Lower lobe of right lung (tissue), 2 donors: Measurements from ENCODE around the gene SIPA1L2. TPM values are rescaled to one million over a fixed set of nuclear protein-coding genes. Genes with fewer than 3 reads are reported as not detected.

Source experiments
- ATAC-seq, 2 donors: fragments of 200-7000 bp; cut with Tn5 transposase; one replicate each; pipeline ENCODE4 v1.9.1; 2020 to 2022; ENCODE audit warnings: mild to moderate bottlenecking in 2 of 2, moderate library complexity in 2 of 2
- DNase-seq: peaks from one replicate; pipeline ENCODE4 v3.0.0-alpha.2; 2020
- H3K27ac ChIP-seq: fragments of 200-600 bp; one replicate; pipeline ENCODE4 v1.8.0; 2022
- H3K27me3 ChIP-seq: fragments of 200-600 bp; one replicate; pipeline ENCODE4 v1.8.0; 2022; ENCODE audit warnings: low read depth
- H3K36me3 ChIP-seq: fragments of 200-600 bp; one replicate; pipeline ENCODE4 v1.8.0; 2022; ENCODE audit warnings: mild to moderate bottlenecking
- H3K4me1 ChIP-seq: fragments of 200-600 bp; one replicate; pipeline ENCODE4 v1.8.0; 2022
- H3K4me3 ChIP-seq: fragments of 200-600 bp; one replicate; pipeline ENCODE4 v1.8.0; 2022; ENCODE audit warnings: mild to moderate bottlenecking
- H3K9me3 ChIP-seq: fragments of 200-600 bp; one replicate; pipeline ENCODE4 v1.8.0; 2022
- CTCF ChIP-seq: fragments of 200-600 bp; IDR thresholded peaks from one replicate; pipeline ENCODE4 v1.8.0; 2022; ENCODE audit warnings: antibody characterized with exemption, mild to moderate bottlenecking
- intact Hi-C: fragments of 100-400 bp; cut with DNase I; formaldehyde crosslinking; loops from one replicate; pipeline ENCODE4 v1.11.0; 2022
- total RNA-seq: library from RNA; stranded (reverse); fragmentation: NEBNext Ultra II Directional; extraction: Animal tissue kit (Norgen Biotek cat#: 25700); gene quantifications from one replicate; pipeline ENCODE4 v1.2.1, GENCODE V29; 2021
- donor health status: DM: no; HTN: yes; CAD: no; lungs with severe emphysema.

Gene SIPA1L2
- total RNA-seq, 1 donor from 2014 or later: 45.5 TPM

DNA sequence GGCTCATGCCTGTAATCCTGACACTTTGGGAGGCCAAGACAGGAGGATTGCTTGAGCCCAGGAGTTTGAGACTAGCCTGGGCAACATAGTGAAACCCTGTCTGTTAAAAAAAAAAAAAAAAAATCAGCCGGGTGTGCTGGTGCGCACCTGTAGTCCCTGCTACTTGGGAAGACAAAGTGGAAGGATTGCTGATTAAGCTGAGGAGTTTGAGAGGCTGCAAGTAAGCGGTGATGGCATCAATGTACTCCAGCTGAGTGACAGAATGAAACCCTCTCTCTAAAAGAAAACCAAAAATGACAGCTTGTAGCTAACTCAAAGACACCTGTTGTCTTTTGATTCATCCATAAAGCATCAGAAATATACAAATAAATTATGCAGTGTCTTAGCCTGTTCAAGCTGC is 31.8 kb downstream of the SIPA1L2 start:
- TF ChIP-seq CTCF: no peak
- H3K9me3 ChIP-seq: no peaks in the 10 kb centered on the region
- H3K27me3 ChIP-seq: no peaks in the 10 kb centered on the region
- intact Hi-C loops: no loop called here
- ATAC-seq (no peak), DNase-seq (no peak)
- H3K4me1 ChIP-seq: peaks cover 48% of the 10 kb centered on the region
- no peak overlapping the region for H3K27ac ChIP-seq
- H3K36me3 ChIP-seq: no peaks in the 10 kb centered on the region
- no peak overlapping the region for H3K4me3 ChIP-seq

- ATAC-seq (no peak), DNase-seq (no peak)
- Histone ChIP-seq H3K36me3 (no peaks in the 10 kb centered on the region), H3K27ac (no peak overlapping the region), H3K4me3 (no peak overlapping the region), H3K9me3 (no peaks in the 10 kb centered on the region), H3K27me3 (no peaks in the 10 kb centered on the region), H3K4me1 (peaks cover 48% of the 10 kb centered on the region)
- TF ChIP-seq CTCF: no peak
- intact Hi-C loops: no loop called here
Observed at GRCh38 chr1:232597721-232598120, 32.2 kb downstream of the SIPA1L2 start.

DNA sequence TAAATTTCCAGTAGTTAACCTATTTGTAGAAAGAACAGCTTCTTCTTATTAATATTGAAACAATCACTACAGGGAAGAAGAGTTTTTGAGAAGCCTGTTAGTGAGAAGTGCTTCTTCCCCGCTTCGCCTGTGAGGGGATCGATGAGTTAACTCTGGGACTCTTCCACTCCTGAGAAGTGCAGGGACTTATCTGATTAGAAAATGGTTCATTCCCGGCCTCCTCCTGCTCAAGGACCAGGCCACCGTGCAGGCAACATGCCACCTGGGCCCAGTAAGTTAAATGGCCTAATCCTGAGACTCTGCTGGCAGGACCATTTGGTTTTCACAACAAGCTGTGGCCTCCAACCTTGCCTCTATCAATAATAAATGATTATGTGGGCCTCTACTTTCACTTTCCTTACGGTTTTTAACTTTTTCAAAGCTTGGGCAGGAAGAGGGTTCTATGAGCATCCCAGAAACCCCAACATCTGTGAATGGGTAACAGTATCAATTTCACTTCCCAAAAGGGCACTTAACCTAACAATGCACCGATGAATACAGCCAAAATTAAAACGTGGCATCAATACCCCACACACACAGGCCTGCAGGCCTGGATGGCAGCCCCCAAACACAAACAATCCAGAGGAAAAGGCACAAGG is 33.1 kb downstream of the SIPA1L2 start:
- Histone ChIP-seq H3K27me3 (no peaks in the 10 kb centered on the region), H3K4me1 (peaks cover 56% of the 10 kb centered on the region), H3K27ac (peak overlapping the region; percentile 32), H3K36me3 (no peaks in the 10 kb centered on the region), H3K9me3 (no peaks in the 10 kb centered on the region), H3K4me3 (no peak overlapping the region)
- intact Hi-C loops: no loop called here
- ATAC-seq (no peak), DNase-seq (no peak)
- TF ChIP-seq CTCF: no peak

GRCh38 chr1:232594768-232595698 is 34.9 kb downstream of the SIPA1L2 start:
- intact Hi-C loops: no loop called here
- no peak for TF ChIP-seq CTCF
- no peaks in the 10 kb centered on the region for H3K27me3 ChIP-seq
- H3K9me3 ChIP-seq: no peaks in the 10 kb centered on the region
- H3K4me3 ChIP-seq: no peak overlapping the region
- H3K36me3 ChIP-seq: no peaks in the 10 kb centered on the region
- H3K4me1 ChIP-seq: peaks cover 63% of the 10 kb centered on the region
- no peak overlapping the region for H3K27ac ChIP-seq
- ATAC-seq (no peak), DNase-seq (no peak)

DNA sequence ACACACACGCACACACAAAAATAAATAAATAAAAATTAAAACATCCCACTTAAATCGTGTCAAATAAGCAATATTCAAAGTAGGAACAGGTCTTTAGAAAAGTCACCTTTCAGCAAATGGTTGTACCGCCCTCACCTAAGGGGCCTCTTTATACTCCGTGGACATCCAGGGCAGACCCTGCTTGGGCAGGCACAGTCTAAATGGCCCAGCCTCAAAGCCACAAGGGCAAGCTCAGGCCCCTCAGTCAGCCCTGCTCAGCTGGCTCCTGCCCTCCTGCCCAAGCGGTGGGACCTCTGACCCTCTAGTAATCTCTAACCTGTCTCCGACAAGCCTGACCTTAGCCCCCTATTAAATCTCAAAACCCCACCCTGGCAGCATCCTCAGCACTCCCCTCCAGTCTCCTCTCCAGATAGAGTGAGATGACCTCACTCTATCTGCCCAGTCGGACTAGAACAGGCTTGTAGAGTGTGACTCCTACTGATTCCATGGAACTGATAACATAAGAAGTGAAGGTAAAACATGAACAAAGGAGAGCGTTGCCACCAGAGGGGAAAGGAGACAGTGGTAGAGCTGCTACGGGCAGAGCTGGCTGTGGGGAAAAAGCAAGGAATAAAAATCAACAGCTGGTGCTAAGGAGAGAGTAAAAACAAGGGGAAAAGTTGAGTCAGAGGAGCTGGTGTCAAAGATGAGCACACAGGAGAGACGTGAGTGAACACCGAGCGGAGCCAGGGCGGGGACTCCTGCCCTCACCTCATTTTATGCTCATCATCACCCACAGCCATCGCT is 36.0 kb downstream of the SIPA1L2 start:
- intact Hi-C loops: no loop called here
- DNase-seq (no peak), ATAC-seq (no peak)
- no peaks in the 10 kb centered on the region for H3K27me3 ChIP-seq
- no peaks in the 10 kb centered on the region for H3K9me3 ChIP-seq
- H3K4me3 ChIP-seq: no peak overlapping the region
- peaks cover 63% of the 10 kb centered on the region for H3K4me1 ChIP-seq
- no peak for TF ChIP-seq CTCF
- no peaks in the 10 kb centered on the region for H3K36me3 ChIP-seq
- H3K27ac ChIP-seq: no peak overlapping the region
